BJ (cell line): ENCODE results near the gene TTYH2. TPM values are rescaled to one million over a fixed set of nuclear protein-coding genes. Genes with fewer than 3 reads are reported as not detected.

Experiments used
- CTCF ChIA-PET: fragments of 350-600 bp; formaldehyde crosslinking; extraction: SDS; loops from one replicate; lab custom pipeline; 2021; ENCODE audit warnings: antibody characterized with exemption, inconsistent platforms; lab: Yijun Ruan, JAX
- POLR2A ChIA-PET: fragments of 300-600 bp; sonication (Branson Sonifier 250); formaldehyde crosslinking; extraction: SDS; loops from one replicate; lab custom pipeline; 2021; ENCODE audit warnings: antibody characterized with exemption; lab: Charles Lee
- DNase-seq: peaks from one replicate; pipeline ENCODE4 v3.0.0-alpha.2; 2011; ENCODE audit warnings: low read depth
- H3K27me3 ChIP-seq: 2 replicates; pipeline ENCODE4 v1.6.0; 2011; ENCODE audit warnings: low read length; ENCODE audit not compliant: control insufficient read depth, insufficient read depth
- H3K36me3 ChIP-seq: 2 replicates; pipeline ENCODE4 v1.5.1; 2011; ENCODE audit warnings: low read length; ENCODE audit not compliant: control insufficient read depth, insufficient read depth
- H3K4me3 ChIP-seq: 2 replicates; pipeline ENCODE4 v1.5.1; 2011; ENCODE audit warnings: low read depth, mild to moderate bottlenecking, control low read depth, low read length
- polyA plus RNA-seq: library from polyadenylated mRNA; depleted of rRNA; stranded (reverse); fragments of >200 nt; gene quantifications from 2 replicates; pipeline ENCODE4 v1.2.3, GENCODE V29; 2011
- TF ChIP-seq, protein P1 (sequence below): IDR thresholded peaks from 2 replicates; pipeline ENCODE4 v1.5.1; 2011; ENCODE audit warnings: low read depth, mild to moderate bottlenecking, control low read depth, inconsistent platforms, low read length, moderate library complexity; ENCODE audit not compliant: insufficient read depth

The TTYH2 gene
- polyA plus RNA-seq, 1 experiment, result 2.7 TPM

GRCh38 chr17:74210191-74211140 lies 2.9 kb upstream of the TTYH2 start:
- no peaks in the 10 kb centered on the region for H3K27me3 ChIP-seq
- TF ChIP-seq, protein P1, sequence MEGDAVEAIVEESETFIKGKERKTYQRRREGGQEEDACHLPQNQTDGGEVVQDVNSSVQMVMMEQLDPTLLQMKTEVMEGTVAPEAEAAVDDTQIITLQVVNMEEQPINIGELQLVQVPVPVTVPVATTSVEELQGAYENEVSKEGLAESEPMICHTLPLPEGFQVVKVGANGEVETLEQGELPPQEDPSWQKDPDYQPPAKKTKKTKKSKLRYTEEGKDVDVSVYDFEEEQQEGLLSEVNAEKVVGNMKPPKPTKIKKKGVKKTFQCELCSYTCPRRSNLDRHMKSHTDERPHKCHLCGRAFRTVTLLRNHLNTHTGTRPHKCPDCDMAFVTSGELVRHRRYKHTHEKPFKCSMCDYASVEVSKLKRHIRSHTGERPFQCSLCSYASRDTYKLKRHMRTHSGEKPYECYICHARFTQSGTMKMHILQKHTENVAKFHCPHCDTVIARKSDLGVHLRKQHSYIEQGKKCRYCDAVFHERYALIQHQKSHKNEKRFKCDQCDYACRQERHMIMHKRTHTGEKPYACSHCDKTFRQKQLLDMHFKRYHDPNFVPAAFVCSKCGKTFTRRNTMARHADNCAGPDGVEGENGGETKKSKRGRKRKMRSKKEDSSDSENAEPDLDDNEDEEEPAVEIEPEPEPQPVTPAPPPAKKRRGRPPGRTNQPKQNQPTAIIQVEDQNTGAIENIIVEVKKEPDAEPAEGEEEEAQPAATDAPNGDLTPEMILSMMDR, result peak; percentile 99
- DNase-seq, result no peak
- POLR2A ChIA-PET, result no interaction called here
- H3K36me3 ChIP-seq, result peaks cover 10% of the 10 kb centered on the region
- CTCF ChIA-PET, result interaction anchor here (1.0 to 1.6 kb wide), 6 partner anchors 8 to 602 kb away, joined by 3 to 7 read pairs (median 3); no protein-coding TSS in a partner anchor
- H3K4me3 ChIP-seq, result no peak overlapping the region

DNA sequence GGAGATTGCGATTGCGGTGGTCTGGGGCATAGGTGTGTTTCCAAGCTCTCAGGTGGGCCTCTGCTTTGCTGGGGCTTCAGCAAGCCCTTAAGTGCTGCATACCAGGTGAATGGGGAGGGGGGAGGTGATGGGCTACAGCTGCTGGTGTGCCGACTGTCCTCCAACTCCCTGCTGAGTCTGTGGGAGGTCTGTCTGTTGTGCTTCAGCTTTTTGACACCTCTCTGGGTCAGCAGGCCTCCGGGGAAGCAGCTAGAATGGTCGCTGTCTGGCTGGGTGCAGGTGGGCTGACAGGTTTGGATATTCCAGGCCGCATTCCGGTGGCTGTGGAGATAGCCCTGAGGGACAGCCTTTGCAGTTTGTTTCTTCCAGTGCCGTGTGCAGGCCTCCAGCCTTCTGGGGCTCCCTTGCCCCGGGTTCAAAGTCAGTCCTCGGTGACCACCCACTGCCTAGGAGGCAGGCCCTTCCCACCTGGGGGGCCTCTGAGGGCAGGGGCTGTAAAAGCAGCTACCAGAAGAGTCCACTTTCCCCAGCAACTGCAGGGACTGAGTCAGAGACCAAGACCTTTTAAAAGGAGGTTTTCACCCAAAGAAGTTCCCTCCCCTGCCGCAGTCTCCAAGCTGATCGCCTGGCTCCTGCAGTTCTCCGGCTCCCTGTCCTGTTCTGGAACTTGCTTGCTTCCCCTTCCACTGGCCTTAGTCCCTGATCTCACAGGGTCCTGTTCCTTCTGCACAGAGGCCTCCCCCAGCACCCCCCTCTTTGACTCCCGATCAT lies 2.0 kb upstream of the TTYH2 start:
- ChIA-PET POLR2A (interaction anchor here (0.7 kb wide), 1 partner anchor 475 kb away, joined by 3 read pairs; no protein-coding TSS in a partner anchor), CTCF (interaction anchor here (1.0 to 1.6 kb wide), 5 partner anchors 9 to 246 kb away, joined by 3 to 7 read pairs (median 3); no protein-coding TSS in a partner anchor)
- H3K4me3 ChIP-seq, result no peak overlapping the region
- H3K36me3 ChIP-seq, result peaks cover 8% of the 10 kb centered on the region
- H3K27me3 ChIP-seq, result no peaks in the 10 kb centered on the region
- no peak for DNase-seq
- TF ChIP-seq, protein P1, result no peak

GRCh38 chr17:74211912-74212208 lies 1.5 kb upstream of the TTYH2 start:
- Histone ChIP-seq H3K36me3 (peaks cover 8% of the 10 kb centered on the region), H3K4me3 (peak overlapping the region; percentile 46), H3K27me3 (no peaks in the 10 kb centered on the region)
- POLR2A ChIA-PET, result interaction anchor here (0.7 kb wide), 1 partner anchor 474 kb away, joined by 3 read pairs; no protein-coding TSS in a partner anchor
- TF ChIP-seq, protein P1, result no peak
- DNase-seq, result no peak
- CTCF ChIA-PET, result interaction anchor here (1.6 to 4.0 kb wide), 2 partner anchors 8 to 12 kb away, joined by 7 to 21 read pairs; partner anchors contain the start of gene RPL38

DNA sequence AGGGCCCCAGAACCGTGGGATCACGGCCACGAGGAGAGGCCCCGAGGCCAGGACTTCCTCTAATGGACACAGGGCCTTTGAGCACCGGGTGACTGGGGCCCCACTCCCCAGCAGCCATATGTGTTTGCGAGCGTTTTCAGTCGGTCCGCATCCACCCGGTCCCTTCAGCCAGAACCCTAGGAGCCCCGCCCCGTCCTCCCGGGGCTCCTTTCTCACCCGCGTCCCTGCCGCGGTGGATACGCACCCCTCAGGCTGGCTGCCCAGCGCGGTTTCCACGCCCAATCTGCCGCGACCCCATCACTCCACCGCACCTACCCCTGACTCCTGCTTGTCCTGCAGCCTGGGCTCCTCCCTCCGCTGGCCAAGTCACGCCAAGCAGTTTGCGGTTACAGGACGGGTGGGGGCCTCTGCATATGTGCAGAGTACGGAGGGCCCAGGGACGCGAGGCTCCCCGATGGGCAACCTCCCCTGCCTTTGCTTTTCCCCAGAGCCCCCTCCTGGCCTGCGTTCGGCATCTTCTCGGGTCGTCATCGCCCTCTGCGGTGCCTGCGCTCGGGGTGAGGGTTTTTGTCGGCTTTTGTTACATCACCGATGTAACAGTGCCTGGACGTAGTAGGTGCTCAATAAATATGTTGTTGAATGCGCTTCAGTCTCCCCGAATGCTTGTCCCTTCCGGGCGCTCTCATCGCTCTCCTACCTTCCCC lies 1.0 kb upstream of the TTYH2 start:
- CTCF ChIA-PET, result interaction anchor here (0.7 to 4.0 kb wide), 5 partner anchors 8 to 149 kb away, joined by 3 to 21 read pairs (median 6); partner anchors contain the start of genes BTBD17 and RPL38
- TF ChIP-seq, protein P1, result no peak
- no peak for DNase-seq
- Histone ChIP-seq H3K4me3 (peak overlapping the region; percentile 46), H3K27me3 (no peaks in the 10 kb centered on the region), H3K36me3 (peaks cover 8% of the 10 kb centered on the region)
- POLR2A ChIA-PET, result interaction anchor here (0.7 kb wide), 2 partner anchors 8 to 474 kb away, joined by 3 read pairs; no protein-coding TSS in a partner anchor
